H54 (cell line): ENCODE results near the gene KCTD13.
"Not testable (repeated sequence)": the region's sequence is repeated elsewhere in the genome, so short reads cannot be mapped to it uniquely, and the experiment has no call there.

Experiments
- DNase-seq: peaks from one replicate; pipeline ENCODE4 v3.0.0; 2011; ENCODE audit warnings: low spot score, mixed read lengths; ENCODE audit not compliant: insufficient read length
- FAIRE-seq: peaks from 3 replicates; lab custom pipeline; 2011; peaks lifted over from hg19 to GRCh38; lab: Jason Lieb, UNC
- POLR2A ChIP-seq: IDR thresholded peaks from 2 replicates; pipeline ENCODE4 v1.6.1; 2011; ENCODE audit warnings: low read depth, mild to moderate bottlenecking, low read length

Gene KCTD13

DNA sequence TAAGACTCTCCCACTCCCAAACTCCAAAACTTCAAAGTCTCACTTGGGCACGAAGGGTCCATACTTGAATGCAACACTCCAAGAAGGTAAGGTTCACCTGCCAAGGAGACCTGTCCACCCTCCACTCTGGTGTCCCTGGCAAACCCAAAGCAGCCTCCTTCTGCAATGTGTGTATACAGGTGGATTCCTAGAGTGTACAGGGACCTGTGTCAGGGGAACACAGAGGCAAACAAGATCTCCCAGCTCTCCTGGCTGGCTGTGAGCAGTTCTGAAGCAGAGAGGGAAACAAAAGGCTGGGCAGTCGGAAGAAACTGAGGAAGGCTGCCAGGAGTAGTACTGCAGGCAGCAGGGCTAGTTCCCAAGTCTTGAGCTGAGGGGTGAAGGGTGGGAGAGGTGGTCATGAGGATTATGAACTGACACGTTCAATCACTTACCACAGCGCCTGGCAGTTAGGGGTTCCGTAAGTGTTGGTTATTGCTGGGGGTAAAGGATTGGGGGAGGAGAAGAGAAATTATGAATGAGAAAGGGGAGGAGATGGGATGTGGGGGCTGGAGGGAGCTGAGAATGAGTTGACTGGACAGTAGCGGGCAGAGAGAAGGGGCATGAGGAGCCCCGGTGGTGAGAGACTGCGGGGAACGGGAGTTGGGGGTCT lies 795 bp downstream of the KCTD13 start:
- FAIRE-seq, result no peak
- DNase-seq, result no peak
- TF ChIP-seq POLR2A, result no peak

DNA sequence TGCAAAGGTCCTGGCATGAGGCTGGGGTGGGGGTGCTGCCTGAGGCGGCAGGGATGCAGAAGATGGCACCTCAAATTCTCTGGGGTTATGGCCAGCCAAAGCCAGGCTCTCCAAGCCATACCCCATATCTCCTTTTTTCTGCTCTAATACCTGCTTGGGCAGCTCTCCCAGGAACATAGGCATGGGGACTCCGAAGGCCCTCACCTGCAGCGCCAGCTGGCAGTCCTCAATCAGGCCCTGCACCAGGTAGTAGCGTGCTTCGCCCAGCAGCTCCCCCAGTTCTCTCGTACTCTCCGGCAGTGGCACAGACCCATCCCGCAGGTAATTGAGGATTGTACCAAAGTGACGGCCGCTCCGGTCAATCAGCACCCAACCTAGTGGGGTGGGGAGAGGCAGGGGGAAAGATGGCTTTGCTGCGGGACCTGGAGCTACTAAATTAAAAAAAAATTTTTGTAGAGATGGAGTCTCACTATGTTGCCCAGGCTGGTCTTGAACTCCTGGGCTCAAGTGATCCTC lies 3.0 kb downstream of the KCTD13 start:
- DNase-seq (no peak), FAIRE-seq (no peak)
- no peak for TF ChIP-seq POLR2A

DNA sequence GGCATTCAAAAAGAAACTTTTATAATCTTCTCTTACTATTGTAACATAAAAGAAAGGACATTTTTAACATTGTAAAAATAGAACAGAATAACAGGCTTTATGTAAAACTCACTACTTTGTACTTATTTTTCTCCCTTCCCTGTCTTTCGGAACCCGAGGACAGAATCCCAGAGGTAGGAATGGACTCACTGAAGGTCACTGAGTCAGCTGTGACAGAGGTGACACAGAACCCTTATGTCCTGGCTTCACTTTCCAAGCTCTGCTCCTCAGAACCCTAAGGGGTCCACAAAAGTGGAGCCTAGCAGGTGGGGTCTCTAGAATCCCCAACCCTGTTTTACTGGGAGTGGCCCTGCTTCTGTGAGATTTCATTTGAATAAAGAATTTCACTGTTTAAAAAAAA lies 3.7 kb downstream of the KCTD13 start:
- FAIRE-seq (no peak), DNase-seq (no peak)
- no peak for TF ChIP-seq POLR2A

DNA sequence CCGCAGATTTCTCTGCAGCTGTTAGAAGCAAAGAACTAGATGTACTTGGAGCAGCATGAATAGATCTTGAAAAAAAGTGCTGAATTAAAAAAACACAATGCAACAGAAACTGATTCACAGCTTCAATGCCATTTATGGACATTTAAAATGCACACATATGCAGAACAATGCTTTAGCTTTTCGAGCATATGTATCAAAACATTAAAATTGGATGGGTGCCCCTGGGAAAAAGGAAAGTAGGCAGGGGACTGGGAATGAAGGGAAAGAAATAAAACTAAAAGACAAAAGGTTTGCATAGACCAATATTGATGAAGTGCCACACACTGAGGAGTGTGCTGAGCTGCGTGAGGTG lies 5.0 kb downstream of the KCTD13 start:
- no peak for TF ChIP-seq POLR2A
- no peak for DNase-seq
- FAIRE-seq, result no peak

DNA sequence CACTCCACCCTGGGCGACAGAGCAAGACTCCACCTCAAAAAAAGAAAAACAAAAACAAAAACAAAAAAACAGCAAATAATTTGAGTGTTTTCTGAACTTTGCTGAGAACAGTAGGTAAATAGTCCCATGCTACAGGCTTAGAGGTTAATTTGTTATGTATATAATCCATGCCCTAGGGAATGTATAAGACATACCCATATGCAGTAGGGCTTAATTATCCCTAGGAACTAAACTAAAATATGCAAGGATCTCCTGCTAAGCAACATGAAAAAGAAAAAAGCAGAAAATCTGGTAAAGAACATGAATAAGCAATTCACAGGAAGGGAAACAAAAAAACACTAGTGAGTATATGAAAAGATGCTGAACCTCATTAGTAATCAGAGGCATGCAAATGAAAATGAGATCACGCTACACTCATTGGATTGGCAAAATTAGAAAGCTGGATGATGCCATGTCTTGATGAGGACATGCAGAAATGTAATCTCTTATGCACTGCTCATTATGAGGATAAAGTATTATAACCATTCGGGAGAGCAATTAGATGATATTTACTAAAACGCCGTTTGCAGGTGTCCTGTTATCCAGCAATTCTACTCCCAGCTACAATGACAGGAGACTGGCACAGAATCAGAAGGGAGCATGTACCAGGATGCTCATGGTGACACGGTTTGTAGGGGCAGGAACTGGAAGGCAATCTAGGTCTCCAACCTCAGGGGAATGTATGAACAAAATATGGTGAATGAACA lies 5.6 kb downstream of the KCTD13 start:
- no peak for DNase-seq

DNA sequence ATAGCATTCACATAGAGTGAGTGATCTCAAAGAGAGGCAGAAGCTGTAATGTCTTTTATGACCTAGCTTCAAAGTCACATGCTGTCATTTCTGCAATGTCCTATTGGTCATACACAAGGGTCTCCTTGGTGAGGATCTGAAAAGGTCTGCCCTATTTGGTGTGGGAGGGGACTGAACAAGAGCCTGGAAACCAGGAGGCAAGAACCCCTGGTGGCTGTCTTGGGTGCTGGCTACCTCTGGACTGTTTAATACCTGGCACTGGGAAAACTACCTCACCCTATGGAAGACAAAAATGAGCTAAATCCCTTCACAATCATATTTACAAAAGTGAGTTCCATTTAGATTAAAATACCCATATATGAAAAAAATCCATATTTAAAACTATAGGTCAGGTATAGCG lies 9.0 kb downstream of the KCTD13 start:
- DNase-seq (no peak), FAIRE-seq (no peak)
- TF ChIP-seq POLR2A, result no peak

More for the DNA sequence above, 5.6 kb downstream of the KCTD13 start:
- no peak for FAIRE-seq
- TF ChIP-seq POLR2A, result no peak

DNA sequence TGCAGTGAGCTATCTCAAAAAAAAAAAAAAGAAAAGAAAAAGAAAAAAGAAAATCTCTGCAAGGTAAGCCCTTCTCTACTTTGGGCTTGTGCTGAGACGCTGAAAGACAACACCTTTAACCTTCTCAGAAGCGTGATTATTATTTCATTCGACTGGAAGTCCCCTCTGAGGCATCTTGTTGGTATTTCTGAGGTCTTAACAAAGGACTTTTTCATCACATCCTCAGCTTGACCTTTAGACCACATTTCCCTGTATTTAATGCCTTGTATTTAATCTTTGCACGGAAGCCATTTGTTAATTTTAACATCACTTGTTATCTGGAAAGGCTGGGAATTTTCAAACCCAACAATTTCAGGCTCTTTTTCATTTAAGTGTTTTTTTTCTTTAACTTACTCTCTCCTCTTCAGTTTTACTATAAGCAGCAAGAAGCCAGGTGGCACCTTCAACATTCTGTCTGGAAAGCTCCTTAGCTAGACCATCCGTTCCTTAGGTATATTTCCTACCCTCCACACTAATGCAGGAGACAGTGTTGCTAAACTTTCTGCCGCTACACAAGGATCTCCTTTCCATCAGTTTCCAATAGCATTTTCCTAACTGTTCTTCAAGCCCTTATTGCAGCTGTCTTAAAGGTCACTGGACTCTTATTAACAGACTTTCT lies 10.3 kb downstream of the KCTD13 start:
- no peak for DNase-seq
- no peak for FAIRE-seq
- TF ChIP-seq POLR2A, result no peak

DNA sequence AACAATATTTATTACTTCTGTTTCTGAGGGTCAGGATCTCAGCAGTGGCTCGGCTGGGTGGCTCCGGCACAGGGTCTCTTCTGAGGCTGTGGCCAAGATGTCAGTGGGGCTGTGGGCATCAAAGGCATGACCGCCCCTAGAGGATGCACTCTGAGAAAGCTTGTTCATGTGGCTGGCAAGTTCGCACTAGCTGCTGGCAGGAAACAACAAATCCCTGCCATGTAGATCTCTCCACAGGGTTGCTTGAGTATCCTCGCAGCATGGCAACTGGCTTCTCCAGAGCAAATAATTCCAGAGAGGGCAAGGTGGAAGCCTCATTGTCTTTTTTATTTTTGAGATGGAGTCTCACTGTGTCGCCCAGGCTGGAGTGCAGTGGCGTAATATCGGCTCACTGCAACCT lies 12.5 kb downstream of the KCTD13 start:
- DNase-seq (no peak), FAIRE-seq (no peak)
- no peak for TF ChIP-seq POLR2A

DNA sequence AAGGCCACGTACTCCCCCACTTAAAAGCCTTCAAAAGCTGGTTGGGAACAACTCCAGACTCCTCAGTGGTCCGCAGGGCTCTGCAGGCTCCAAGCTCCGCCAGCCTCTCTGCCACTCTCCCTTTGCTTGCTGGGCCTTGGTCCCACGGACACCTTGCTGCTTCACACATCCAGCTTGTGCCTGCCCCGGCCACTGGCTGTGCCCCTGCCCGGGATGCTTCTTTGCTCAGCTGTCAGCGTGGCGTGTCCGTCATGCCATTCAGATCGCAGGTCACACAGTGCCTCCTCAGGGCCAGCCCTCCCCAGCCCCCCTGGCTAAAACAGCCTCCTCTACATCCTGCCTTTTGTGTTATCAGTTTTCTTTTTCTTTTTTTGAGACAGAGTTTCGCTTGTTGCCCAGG lies 13.9 kb downstream of the KCTD13 start:
- no peak for FAIRE-seq
- DNase-seq, result no peak
- no peak for TF ChIP-seq POLR2A

DNA sequence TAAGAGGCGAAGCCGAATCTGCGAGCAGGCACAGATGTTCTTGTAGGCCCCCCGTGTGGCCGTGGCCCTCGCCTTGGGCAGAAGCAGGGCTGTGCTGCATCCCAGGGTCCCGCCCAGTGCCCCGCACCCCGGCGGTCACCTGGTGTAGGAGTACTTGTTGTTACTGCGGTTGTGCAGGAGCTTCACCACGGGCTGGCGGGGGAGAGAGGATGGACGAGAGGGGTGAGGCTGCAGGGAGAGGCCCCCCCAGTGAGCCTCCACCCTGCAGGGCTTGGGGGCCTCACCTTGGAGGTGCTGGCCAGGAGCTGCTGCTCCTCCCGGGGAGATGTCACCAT lies 14.4 kb downstream of the KCTD13 start:
- TF ChIP-seq POLR2A, result no peak
- DNase-seq (no peak), FAIRE-seq (no peak)

DNA sequence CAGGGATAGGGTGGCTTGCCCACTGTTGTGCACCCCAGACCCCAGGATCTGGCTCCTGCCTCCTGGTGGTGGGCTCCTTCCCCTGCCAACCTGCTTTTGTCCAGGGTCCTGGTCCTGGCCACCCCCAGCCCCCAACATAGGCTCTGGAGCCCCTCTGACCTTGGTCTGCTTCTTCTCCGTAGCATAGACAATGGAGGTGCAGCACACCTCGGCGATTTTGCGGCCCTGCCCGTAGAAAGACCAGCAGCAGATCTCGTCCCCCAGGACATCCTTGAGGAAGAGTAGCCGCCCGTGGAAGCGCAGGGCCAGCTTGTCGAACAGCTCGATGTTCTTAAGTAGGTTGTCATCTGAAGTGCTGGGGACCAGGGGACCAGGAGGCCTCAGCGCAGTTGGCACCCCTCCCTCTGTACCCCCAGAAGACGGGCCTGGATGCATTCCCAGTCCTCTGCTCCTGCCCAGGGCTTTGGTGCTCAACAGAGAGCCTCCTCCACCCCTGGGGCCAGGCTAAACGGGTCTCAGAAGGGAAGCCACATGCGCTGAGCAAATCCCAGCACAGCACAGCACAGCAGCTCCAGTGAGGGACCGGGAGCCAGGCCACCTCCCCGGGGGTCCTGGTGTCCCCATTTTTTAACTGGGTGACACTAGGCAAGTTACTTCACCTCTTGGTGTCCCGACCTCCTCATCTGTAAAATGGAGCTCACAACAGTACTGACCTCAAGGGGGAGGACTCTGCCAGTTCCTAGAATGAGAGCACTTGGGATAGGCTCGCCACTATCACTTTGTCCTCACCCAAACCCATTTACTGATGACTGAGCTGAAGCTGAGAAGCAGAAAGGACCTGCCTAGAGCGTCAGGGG lies 15.0 kb downstream of the KCTD13 start:
- FAIRE-seq (no peak), DNase-seq (no peak)
- no peak for TF ChIP-seq POLR2A

DNA sequence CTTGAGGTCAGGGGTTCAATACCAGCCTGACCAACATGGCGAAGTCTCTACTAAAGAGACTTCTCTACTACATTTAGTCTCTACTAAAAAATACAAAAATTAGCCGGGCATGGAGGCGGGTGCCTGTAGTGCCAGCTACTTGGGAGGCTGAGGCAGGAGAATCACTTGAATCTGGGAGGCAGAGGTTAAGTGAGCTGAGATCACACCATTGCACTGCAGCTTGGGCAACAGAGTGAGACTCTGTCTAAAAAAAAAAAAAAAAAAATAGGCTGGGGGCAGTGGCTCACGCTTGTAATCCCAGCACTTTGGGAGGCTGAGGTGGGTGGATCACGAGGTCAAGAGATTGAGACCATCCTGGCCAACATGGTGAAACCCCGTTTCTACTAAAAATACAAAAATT lies 16.2 kb downstream of the KCTD13 start:
- FAIRE-seq, DNase-seq: not testable (repeated sequence)

DNA sequence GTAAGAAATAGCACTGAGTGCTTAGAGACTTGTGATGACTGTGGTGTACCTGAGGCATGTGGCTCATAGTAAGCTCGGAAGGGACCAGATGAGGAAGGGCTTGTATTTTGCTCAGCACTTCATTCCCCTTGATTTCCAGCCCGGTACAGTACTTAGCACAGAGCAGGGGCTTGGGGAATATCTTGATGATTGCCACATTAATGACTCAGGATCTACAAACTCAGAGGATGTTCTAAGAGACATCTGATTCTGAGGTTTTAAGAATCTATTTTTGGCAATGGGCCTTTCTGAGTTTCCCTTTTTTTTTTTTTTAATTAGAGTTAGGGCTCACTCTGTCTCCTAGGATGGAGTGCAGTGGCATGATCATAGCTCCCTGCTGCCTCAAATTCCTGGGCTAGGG lies 16.6 kb downstream of the KCTD13 start:
- FAIRE-seq (no peak), DNase-seq (no peak)
- TF ChIP-seq POLR2A, result no peak
